Left lung (tissue), 10 donors: ENCODE data around the gene AP2A2. TPM values are rescaled to one million over a fixed set of nuclear protein-coding genes. Genes with fewer than 3 reads are reported as not detected.

Source experiments
- ATAC-seq: fragments of 200-7000 bp; cut with Tn5 transposase; one replicate; pipeline ENCODE4 v1.9.1; 2020; ENCODE audit warnings: moderate library complexity
- DNase-seq, 4 donors: peaks; one replicate each; pipeline ENCODE4 v3.0.0-alpha.2; 2013 to 2020
- H3K27ac ChIP-seq, 2 donors: fragments of 200-600 bp; sonication (generic) in 1 of 2; one replicate each; pipeline versions ENCODE4 v1.5.0 to v1.8.0; 2020 to 2021
- H3K27me3 ChIP-seq, 2 donors: fragments of 200-600 bp; sonication (generic) in 1 of 2; one replicate each; pipeline versions ENCODE4 v1.5.0 to v1.8.0; 2020 to 2021
- H3K36me3 ChIP-seq, 2 donors: fragments of 200-600 bp; sonication (generic) in 1 of 2; one replicate each; pipeline versions ENCODE4 v1.5.0 to v1.8.0; 2020 to 2021
- H3K4me1 ChIP-seq, 2 donors: fragments of 200-600 bp; one replicate each; pipeline ENCODE4 v1.8.0; 2021
- H3K4me3 ChIP-seq, 2 donors: fragments of 200-600 bp; sonication (generic) in 1 of 2; one replicate each; pipeline versions ENCODE4 v1.5.0 to v1.8.0; 2020 to 2021; ENCODE audit warnings: mild to moderate bottlenecking in 1 of 2
- H3K9me3 ChIP-seq, 2 donors: fragments of 200-600 bp; sonication (generic) in 1 of 2; one replicate each; pipeline versions ENCODE4 v1.5.0 to v1.8.0; 2020 to 2021
- intact Hi-C, 2 donors: fragments of 100-400 bp; cut with DNase I; formaldehyde crosslinking; loops; one replicate each; pipeline versions ENCODE4 v1.11.2 to v1.14.2; 2022
- polyA plus RNA-seq, 6 donors: library from polyadenylated mRNA; unstranded; fragments of 120-200 nt; gene quantifications; one replicate each; pipeline ENCODE4 v1.2.1, GENCODE V29; 2013; ENCODE audit not compliant: insufficient read length in 6 of 6
- total RNA-seq, 2 donors: library from RNA; stranded (reverse); fragmentation: NEBNext Ultra II Directional; extraction: Animal tissue kit (Norgen Biotek cat#: 25700); gene quantifications; one replicate each; pipeline ENCODE4 v1.2.1, GENCODE V29; 2021
- TF ChIP-seq, protein P1 (sequence below), 2 donors: fragments of 200-600 bp; sonication (generic) in 1 of 2; IDR thresholded peaks; one replicate each; pipeline versions ENCODE4 v1.5.0 to v1.8.0; 2021; ENCODE audit warnings: antibody characterized with exemption in 2 of 2
- donor health status: DM: no; HTN: yes; CAD: no.
- donor health status: DM: no; HTN: no; CAD: no.

Gene AP2A2
- total and polyA plus RNA-seq, 8 donors, result 77.0 to 98.4 (median 83.0) TPM

DNA sequence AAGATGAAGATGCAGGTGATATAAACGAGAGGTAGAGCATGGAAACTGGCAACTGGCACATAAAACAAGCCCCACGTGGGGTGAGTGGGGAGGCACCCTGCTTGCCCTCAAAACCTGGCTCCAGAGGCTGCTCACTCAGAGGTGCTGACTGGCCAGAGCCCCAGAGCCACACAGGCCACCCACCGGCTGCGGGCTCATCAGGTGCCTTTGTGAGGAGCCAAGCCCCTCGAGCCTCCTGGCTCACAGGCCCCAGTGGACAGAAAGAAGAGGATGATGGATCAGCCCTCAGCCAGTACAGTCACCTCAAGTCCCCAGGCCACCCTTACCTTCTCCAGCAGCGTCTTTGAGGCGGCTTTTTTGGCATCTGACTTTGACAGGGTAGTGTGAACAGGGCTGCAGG lies 21.3 kb upstream of the AP2A2 start:
- no peak for DNase-seq
- Histone ChIP-seq H3K9me3 (no peaks in the 10 kb centered on the region), H3K4me1 (peaks cover 0 to 5% of the 10 kb centered on the region in 2 donors), H3K27ac (no peak overlapping the region), H3K27me3 (no peaks in the 10 kb centered on the region), H3K4me3 (no peak overlapping the region), H3K36me3 (peaks cover 0 to 59% of the 10 kb centered on the region in 2 donors)
- intact Hi-C loops, result no loop called here
- ATAC-seq, result no peak
- TF ChIP-seq, protein P1, sequence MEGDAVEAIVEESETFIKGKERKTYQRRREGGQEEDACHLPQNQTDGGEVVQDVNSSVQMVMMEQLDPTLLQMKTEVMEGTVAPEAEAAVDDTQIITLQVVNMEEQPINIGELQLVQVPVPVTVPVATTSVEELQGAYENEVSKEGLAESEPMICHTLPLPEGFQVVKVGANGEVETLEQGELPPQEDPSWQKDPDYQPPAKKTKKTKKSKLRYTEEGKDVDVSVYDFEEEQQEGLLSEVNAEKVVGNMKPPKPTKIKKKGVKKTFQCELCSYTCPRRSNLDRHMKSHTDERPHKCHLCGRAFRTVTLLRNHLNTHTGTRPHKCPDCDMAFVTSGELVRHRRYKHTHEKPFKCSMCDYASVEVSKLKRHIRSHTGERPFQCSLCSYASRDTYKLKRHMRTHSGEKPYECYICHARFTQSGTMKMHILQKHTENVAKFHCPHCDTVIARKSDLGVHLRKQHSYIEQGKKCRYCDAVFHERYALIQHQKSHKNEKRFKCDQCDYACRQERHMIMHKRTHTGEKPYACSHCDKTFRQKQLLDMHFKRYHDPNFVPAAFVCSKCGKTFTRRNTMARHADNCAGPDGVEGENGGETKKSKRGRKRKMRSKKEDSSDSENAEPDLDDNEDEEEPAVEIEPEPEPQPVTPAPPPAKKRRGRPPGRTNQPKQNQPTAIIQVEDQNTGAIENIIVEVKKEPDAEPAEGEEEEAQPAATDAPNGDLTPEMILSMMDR (IDR thresholded peaks at IDR 0.05), result no peak

DNA sequence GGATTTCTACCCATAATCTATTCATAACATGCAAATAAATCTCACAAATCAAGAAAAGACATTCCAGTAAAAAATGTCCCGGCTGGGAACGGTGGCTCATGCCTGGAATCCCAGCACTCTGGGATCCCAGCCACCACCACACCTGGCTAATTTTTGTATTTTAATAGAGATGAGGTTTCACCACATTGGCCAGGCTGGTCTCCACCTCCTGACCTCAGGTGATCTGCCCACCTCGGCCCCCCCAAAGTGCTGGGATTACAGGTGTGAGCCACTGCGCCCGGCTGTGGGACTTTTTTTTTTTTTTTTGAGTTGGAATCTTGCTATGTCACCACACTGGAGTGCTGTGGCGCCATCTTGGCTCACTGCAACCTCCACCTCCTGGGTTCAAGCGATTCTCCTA lies 19.7 kb upstream of the AP2A2 start:
- H3K27ac ChIP-seq, result no peak overlapping the region
- peaks cover 5 to 13% of the 10 kb centered on the region in 2 donors for H3K4me1 ChIP-seq
- DNase-seq, result no peak
- TF ChIP-seq, protein P1 (IDR thresholded peaks at IDR 0.05), result no peak
- peaks cover 0 to 43% of the 10 kb centered on the region in 2 donors for H3K36me3 ChIP-seq
- ATAC-seq, result no peak
- H3K4me3 ChIP-seq, result no peak overlapping the region
- intact Hi-C loops, result no loop called here
- no peaks in the 10 kb centered on the region for H3K27me3 ChIP-seq
- no peaks in the 10 kb centered on the region for H3K9me3 ChIP-seq

DNA sequence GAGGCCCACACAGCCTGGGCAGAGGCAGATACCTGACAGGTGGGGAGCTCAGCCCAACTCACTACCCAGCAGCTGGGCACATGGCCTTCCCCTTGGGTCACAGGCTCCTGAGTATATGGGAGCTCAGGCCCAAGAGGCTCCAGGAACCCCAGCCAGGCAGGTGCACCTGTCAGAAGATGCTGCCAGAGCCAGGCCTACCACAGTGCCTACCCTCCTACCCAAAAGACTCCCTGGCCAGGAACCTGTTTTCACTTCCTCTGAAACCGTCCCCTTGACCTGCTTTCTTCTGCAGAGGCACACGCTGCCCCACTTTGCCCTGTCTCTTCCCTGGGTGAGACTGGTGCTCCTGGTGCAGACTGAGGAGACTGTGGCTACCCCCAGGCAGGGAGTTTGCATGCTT lies 18.0 kb upstream of the AP2A2 start:
- no peak for DNase-seq
- H3K36me3 ChIP-seq, result peaks cover 0 to 26% of the 10 kb centered on the region in 2 donors
- H3K4me1 ChIP-seq, result peaks cover 5 to 22% of the 10 kb centered on the region in 2 donors
- no peaks in the 10 kb centered on the region for H3K9me3 ChIP-seq
- no peak overlapping the region for H3K4me3 ChIP-seq
- intact Hi-C loops, result no loop called here
- ATAC-seq, result no peak
- H3K27ac ChIP-seq, result no peak overlapping the region
- TF ChIP-seq, protein P1 (IDR thresholded peaks at IDR 0.05), result no peak
- no peaks in the 10 kb centered on the region for H3K27me3 ChIP-seq

DNA sequence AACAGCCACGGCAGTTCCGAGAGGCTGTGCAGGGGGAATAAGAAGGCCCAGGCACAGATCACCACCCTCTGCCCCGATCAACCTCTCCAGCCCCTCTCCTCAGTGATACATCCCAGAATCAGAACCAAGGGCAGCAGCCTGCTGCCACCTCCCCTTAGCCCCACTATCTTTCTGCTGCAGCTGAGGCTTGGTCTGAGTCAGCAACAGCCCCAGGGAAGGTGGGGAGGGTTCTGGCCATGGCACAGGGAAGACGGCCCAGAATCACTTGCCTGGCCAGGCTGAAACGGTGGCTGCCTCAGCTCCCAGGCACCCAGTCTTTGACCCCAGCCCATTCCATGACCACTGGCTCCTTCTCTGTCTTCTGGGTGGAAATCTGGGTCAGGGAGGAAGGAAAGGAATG lies 17.4 kb upstream of the AP2A2 start:
- no peak overlapping the region for H3K4me3 ChIP-seq
- no peak for DNase-seq
- H3K27ac ChIP-seq, result no peak overlapping the region
- no peaks in the 10 kb centered on the region for H3K27me3 ChIP-seq
- intact Hi-C loops, result no loop called here
- H3K36me3 ChIP-seq, result peaks cover 0 to 20% of the 10 kb centered on the region in 2 donors
- ATAC-seq, result no peak
- TF ChIP-seq, protein P1 (IDR thresholded peaks at IDR 0.05), result no peak
- H3K9me3 ChIP-seq, result no peaks in the 10 kb centered on the region
- H3K4me1 ChIP-seq, result peaks cover 5 to 22% of the 10 kb centered on the region in 2 donors

DNA sequence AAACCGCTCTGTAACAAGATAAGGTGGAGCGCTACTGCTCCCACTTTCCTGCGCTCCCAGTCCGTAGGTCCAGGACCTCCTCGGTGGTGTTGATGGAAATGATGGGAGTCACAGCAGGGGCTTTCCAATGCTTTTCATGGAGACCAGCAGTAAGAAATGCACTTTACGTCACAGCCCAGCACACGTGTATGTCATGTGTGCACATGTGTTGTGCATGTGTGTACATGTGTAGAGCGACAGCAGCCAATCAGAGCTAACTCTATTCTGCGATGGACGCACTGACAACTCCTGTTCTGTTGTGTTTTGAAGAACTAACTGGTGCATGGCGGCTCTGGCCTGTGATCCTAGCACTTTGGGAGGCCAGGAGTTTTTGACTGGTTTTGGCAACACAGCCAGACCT lies 16.3 kb upstream of the AP2A2 start:
- peak overlapping the region in 1 of 2 donors; percentile 80 for H3K4me3 ChIP-seq
- H3K36me3 ChIP-seq, result peaks cover 0 to 8% of the 10 kb centered on the region in 2 donors
- ATAC-seq (no peak), DNase-seq (no peak)
- intact Hi-C loops, result no loop called here
- TF ChIP-seq, protein P1 (IDR thresholded peaks at IDR 0.05), result no peak
- H3K4me1 ChIP-seq, result peaks cover 5 to 22% of the 10 kb centered on the region in 2 donors
- H3K27ac ChIP-seq, result no peak overlapping the region
- H3K9me3 ChIP-seq, result no peaks in the 10 kb centered on the region
- H3K27me3 ChIP-seq, result no peaks in the 10 kb centered on the region
